ENCODE data around the gene KCNQ1OT1.

KCNQ1OT1 gene

DNA sequence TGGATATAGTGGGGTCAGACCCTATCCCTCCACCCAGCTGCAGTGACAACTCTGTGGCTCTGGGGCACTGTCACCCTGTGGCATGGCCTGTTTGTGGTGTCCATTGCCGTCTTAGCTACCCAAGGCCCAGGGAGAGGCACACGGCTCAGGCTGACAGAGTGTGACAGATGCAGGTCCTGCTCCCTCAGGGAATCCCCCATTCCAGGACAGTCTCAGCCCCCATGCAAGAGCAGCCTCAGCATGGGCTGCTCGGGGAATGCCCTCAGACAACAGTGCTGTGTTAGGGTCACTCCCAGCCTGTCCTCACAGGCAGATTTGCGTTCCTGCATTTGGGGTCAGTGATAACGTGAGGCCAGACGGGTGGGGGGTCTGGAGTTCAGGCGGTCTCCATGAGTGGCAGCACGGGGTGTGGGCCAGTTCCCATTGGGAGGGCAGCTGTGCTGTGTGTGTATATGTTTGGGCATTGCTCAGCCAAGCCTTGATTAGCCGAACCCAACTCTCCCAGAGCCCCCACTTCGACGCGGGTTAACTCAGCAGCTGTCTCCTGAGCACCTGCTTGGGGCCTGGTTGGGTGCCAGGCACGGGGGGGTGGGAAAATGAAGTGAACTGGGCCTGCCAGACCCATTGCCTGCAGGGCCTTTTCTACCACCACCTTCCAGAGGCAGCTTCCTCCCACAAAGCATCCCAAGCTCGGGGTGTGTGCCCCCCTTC is 5.3 kb upstream of the KCNQ1OT1 start:
- no peak for TF ChIP-seq CTCF (IDR thresholded peaks at IDR 0.05; ENCODE audit: insufficient read depth, missing control alignments)
- no peak for DNase-seq (ENCODE audit: insufficient read length, low spot score)
- no peak for FAIRE-seq

DNA sequence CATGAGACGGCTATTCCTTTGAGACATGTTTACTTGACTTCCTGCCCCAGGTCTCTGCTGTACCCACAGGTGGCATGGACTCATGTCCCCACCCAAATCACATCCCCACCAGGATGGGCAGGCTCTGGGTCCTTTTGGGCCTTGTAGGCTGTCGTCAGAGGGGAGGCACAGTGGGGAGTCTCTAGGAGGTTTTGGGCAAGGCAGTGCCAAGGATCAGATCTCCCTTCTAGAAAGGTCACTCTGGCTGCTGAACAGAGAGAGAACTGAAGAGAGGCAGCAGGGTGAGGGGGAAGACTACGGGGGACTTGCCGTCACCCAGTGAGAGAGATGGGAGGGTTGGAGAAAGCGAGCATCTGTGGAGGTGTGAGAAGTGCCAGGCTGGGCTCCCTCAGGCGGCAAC is 4.6 kb upstream of the KCNQ1OT1 start:
- DNase-seq (ENCODE audit: insufficient read length, low spot score), result no peak
- FAIRE-seq, result no peak
- no peak for TF ChIP-seq CTCF (IDR thresholded peaks at IDR 0.05; ENCODE audit: insufficient read depth, missing control alignments)

- FAIRE-seq (no peak), DNase-seq (ENCODE audit: insufficient read length, low spot score) (no peak)
- TF ChIP-seq CTCF (IDR thresholded peaks at IDR 0.05; ENCODE audit: insufficient read depth, missing control alignments), result no peak
These were observed 3.8 kb upstream of the KCNQ1OT1 start for GRCh38 chr11:2703363-2704141.

DNA sequence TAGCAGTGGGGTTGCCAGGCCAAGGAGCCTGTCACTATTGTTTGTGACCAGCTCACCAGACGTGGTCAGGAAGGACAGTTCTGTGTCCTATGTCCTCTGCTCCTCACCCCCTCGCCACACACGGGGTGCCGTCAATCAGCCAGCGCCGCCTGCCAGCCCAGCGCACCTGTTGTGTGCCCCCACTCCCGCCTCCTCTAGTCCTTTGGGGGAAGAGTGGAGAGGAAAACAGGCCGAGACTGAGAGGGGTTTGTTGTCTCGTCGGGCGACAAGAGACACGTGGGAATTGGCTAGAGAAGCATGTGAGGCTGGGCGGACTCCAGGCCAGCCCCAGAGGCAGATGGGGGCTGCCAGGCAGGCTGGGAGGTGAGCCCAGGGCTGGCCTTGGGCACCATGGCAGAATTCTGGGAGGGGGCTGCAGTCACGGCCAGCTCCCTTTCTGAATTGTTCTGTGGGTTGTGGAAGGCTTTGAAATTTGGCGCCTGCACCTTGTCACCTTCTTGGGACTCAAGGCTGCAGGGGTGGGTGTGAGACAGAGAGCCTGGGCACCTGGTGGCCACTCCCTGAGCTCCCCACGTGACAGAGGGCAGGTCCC is 3.1 kb upstream of the KCNQ1OT1 start:
- no peak for TF ChIP-seq CTCF (IDR thresholded peaks at IDR 0.05; ENCODE audit: insufficient read depth, missing control alignments)
- FAIRE-seq, result no peak
- no peak for DNase-seq (ENCODE audit: insufficient read length, low spot score)

DNA sequence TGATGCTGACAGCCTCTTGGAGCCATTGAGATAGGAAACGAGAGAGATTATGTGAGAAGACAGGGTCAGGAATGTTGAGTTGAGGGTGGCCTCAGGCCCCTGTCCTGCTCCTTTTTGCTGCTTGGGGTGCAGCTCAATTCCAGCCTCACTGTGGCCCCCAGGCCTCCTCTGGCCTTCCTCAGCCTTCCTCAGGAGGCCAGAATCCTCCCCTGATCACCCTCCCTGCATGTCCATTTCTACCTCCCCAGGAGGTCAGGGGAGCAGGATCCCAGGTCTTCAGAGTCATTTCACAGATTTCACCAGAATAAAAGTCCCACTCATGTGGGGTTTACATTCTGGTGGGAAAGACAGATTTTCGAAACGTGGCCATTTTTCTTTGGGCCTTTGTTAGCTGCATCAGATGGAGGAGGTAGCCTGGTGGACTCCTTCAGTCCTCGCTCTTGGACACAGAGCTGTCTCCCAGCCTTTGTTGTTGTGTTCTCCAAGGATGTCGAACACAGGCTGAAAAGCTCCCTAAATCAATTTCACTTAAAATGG is 2.2 kb upstream of the KCNQ1OT1 start:
- DNase-seq (ENCODE audit: insufficient read length, low spot score) (no peak), FAIRE-seq (no peak)
- no peak for TF ChIP-seq CTCF (IDR thresholded peaks at IDR 0.05; ENCODE audit: insufficient read depth, missing control alignments)

GRCh38 chr11:2701230-2701629 is 1.4 kb upstream of the KCNQ1OT1 start:
- no peak for DNase-seq (ENCODE audit: insufficient read length, low spot score)
- TF ChIP-seq CTCF (IDR thresholded peaks at IDR 0.05; ENCODE audit: insufficient read depth, missing control alignments), result no peak
- FAIRE-seq, result no peak
